ENCODE measurements around the gene PEX6.

DNA sequence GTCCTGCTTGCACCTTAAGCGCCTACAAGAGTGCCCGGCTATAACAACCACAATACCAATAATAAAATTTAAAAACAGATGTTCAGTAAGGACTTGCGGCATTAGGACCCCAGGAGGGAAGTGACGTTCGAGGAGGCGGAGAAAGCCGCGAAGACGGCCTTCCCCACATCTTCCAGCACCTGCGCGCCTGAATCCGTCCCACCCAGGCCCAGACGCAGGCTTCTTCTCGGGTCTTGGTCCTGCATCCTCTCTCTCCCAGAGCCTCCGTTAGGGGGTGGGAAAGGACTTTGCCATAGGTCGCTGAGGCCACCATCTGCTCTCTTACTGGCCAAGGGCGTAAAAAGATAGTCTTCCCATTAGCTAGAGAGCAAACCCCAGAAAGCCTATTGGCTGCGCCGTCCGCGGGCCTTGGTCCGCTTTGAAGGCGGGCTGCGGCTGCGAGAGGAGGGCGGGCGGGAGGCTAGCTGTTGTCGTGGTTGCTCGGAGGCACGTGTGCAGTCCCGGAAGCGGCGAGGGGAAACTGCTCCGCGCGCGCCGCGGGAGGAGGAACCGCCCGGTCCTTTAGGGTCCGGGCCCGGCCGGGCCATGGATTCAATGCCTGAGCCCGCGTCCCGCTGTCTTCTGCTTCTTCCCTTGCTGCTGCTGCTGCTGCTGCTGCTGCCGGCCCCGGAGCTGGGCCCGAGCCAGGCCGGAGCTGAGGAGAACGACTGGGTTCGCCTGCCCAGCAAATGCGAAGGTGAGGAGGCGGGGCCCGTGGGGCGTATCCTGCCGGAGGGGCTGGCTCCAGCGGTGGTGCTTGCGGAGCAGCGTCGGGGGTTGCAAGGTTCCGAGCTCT is 49.8 kb downstream of the PEX6 start, which contains the start of gene CNPY3:
- TF ChIP-seq, protein P1, sequence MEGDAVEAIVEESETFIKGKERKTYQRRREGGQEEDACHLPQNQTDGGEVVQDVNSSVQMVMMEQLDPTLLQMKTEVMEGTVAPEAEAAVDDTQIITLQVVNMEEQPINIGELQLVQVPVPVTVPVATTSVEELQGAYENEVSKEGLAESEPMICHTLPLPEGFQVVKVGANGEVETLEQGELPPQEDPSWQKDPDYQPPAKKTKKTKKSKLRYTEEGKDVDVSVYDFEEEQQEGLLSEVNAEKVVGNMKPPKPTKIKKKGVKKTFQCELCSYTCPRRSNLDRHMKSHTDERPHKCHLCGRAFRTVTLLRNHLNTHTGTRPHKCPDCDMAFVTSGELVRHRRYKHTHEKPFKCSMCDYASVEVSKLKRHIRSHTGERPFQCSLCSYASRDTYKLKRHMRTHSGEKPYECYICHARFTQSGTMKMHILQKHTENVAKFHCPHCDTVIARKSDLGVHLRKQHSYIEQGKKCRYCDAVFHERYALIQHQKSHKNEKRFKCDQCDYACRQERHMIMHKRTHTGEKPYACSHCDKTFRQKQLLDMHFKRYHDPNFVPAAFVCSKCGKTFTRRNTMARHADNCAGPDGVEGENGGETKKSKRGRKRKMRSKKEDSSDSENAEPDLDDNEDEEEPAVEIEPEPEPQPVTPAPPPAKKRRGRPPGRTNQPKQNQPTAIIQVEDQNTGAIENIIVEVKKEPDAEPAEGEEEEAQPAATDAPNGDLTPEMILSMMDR (IDR thresholded peaks at IDR 0.05; ENCODE audit: borderline replicate concordance, extremely low read depth, low read length, poor library complexity, severe bottlenecking), result no peak
- no peak for TF ChIP-seq EZH2 (IDR thresholded peaks at IDR 0.05; ENCODE audit: borderline replicate concordance, low read depth, low read length, severe bottlenecking)

All from DND-41 (cell line).